HG03558 (cell line): ENCODE results near the gene EPB41L2.

ENCODE experiments used
- ATAC-seq: cut with Tn5 transposase; IDR thresholded peaks from one replicate; pipeline ENCODE4 v1.9.1; 2021; ENCODE audit warnings: moderate number of reproducible peaks; ENCODE audit not compliant: unreplicated experiment; ENCODE audit errors: extremely low read depth

Gene EPB41L2

GRCh38 chr6:130851026-130851425, 212.0 kb downstream of the EPB41L2 start:
- ATAC-seq: no peak

GRCh38 chr6:130849594-130849993, 213.5 kb downstream of the EPB41L2 start:
- no peak for ATAC-seq

- peak; percentile 63 for ATAC-seq
Measured at GRCh38 chr6:130848945-130849344, 214.1 kb downstream of the EPB41L2 start.

DNA sequence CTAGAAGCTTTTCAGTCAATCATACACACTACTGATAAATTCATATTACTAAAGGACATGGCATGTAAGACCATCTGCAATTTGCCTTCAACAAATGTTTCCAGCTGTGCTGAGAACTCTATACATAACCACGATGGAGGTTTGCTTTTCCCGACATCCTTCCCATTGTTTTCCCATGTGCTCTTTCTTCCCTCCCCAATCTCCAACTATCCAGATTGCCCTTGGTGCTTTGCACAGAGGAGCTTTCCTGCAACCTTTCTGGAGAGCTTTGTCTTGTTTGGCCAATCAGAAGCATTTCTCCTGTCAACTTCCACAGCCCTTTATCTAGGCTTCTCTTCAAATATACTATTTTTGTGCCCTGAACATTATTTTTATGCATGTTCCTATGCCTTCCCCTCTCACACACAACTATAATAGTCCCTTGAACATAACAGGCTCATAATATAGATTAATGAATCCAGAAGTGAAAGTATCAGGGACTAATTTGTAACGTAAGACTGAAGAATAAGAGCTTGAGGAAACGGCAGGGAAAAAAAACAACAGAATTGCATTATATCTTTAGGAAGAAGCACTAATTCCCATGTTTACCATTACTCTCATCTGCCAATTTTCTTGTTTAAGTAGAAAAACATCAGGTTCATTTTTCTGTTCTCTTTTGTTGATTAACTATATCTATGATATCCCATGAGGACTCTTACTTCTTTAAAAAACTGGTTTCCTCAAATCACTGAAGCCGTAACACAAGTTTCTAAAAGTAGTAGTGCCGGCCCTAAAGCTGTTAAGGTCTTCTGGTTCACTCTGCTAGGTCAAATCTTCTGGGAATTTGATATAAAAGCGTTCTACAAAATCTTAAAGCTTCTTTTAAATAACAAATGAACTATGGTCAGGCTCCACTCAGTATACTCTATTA, 215.8 kb downstream of the EPB41L2 start:
- no peak for ATAC-seq

- ATAC-seq: no peak
Measured at GRCh38 chr6:130846501-130846900, 216.5 kb downstream of the EPB41L2 start.

GRCh38 chr6:130843575-130844320, 219.3 kb downstream of the EPB41L2 start:
- ATAC-seq: peak; percentile 55

DNA sequence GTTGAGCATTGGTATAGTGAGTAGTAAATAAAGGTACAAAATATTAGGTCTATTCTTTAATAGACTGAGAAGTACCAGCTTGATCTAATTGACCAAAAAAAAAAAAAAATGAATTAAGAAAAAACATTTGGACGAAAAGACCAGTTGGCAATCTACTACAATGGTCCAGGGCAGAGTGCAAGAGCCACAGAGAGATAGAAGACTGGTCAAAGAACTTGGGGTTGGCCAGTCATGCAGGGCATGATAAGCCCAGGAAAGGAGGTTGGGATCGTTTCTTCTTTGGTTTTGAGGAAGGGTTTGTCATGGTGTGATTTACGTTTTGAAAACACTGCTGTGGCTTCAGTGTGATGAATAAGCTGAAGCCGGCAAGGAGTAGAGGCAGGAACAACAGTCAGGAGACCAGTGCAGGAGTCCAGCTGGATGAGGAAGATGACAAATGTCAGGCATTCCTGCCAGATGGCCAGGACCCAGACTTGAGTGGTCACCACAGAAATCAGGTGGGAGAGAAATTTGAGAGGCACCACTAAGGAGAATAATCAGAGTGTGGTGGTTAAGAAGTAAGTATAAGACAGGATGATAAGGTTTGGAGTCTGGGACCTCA, 221.8 kb downstream of the EPB41L2 start:
- ATAC-seq: no peak

- no peak for ATAC-seq
Measured at GRCh38 chr6:130840050-130840449, 223.0 kb downstream of the EPB41L2 start.

DNA sequence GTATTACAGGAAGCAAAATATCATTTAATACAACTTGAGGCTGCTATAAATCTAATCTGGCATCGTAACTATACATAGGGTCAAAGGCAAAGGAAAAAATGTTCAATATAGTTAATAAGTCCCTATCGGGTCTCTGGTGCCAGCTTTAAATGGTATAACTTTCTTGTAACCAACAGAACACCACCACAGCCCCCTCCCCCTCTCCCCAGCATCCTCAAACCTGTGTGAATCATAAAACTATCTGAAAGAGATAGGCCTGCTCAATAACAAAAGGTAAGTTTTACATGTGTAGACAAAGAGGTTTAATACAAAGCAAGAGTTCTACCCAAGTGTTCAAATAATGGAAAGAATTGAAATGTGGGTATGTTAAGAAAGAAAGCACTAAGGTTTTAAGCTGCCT, 223.7 kb downstream of the EPB41L2 start:
- no peak for ATAC-seq

DNA sequence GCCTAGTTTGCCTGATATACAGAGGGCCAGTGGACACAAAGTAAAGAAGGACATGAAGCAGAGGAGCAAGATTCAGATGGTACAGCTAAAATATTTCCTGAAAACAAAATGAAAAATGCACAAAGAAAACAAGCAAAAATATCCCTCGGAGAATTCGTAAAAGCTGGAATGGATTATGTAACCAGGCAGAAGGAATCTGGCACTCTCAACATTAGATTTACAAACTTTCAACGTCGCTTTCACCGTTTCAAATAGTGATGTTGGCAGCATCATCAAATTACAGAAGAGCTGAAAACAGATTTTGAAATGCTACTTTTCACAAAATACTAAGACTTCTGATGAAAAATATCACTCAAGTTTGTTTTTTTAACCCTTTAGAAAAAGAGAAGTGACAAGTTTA, 224.1 kb downstream of the EPB41L2 start:
- no peak for ATAC-seq

GRCh38 chr6:130838250-130838860, 224.7 kb downstream of the EPB41L2 start:
- ATAC-seq: no peak

DNA sequence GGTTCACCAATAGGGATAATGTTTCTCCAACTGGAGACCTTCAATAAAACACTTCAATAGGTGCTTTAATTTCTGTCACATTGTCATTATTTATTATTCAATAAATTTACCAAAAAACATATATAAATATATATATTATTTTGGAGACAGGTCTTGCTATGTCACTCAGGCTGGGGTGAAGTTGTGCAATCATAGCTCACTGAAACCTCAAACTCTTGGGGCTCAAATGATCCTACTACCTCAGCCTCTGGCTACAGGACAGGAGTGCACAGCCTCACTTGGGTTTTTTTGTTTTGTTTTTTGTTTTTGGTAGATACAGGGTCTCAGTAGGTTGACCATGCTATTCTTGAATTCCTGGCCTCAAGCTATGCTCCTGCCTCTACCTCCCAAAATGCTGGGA, 226.0 kb downstream of the EPB41L2 start:
- no peak for ATAC-seq

- no peak for ATAC-seq
Measured at GRCh38 chr6:130836055-130836640, 226.9 kb downstream of the EPB41L2 start.

- ATAC-seq: no peak
Measured at GRCh38 chr6:130834482-130835251, 228.4 kb downstream of the EPB41L2 start.

DNA sequence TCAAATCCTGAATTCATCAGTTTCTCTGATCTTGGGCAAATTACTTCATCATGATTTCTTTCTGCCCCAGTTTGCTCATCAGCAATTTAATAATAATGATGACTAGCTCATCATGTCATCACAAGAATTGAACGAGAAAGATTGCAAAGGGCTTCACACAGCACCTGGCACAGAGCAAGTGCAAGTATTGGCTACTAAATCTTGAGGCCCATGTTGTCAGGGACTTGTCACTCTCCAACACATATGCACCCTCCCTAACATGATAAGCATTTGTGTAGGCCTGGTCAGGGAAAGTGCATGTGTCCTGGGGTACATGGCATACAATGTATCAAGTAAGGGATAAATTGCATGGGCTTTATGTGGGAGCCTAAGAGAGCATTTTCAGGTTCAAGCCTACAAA, 229.5 kb downstream of the EPB41L2 start:
- no peak for ATAC-seq

- ATAC-seq: no peak
Measured at GRCh38 chr6:130831607-130832006, 231.4 kb downstream of the EPB41L2 start.

- no peak for ATAC-seq
Measured at GRCh38 chr6:130829333-130829910, 233.6 kb downstream of the EPB41L2 start.

DNA sequence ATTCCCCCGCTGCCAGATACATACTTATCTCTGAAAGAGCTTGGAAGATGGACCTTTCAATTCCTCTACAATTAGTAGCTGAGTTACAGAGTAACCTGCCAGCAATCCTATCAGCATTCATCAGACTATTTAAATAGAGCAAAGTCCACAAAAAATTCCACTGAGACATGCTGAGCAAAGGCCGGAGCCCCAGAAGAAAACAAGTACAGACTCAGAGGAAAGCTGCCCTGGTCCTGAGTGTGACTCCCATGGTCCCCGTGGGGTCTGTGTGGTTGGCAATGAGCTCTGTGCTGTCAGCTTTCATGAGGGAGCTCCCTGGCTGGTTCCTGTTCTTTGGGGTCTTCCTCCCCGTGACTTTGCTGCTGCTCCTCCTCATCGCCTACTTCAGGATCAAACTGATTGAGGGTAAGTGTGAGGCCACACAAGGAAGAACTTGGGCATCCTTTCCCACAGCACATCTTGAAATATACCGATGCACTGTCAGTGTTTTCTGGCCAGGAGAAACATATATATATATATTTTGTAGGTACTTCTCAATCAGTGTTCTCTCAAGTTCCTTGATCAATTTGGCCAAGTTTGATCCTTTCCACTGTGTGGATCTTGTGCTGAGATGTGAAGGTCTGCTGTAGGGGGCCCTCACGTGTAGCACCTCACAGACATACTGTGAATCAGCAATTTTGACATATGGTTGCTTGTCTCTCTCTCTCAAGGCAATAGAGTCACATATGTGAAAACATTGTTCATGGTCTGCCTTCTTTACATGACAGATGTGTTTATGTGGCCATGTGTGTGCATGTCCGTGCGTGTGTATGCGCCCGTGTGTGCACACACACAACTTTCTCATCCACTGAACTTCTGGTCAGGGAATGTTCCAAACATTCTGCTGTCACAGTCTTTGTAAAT, 235.5 kb downstream of the EPB41L2 start, which contains the start of gene SMLR1:
TSS of gene SMLR1 (plus strand) at position 160 of the 903 bp plus-strand sequence. CDS start at position 168, 8 bp downstream.
- ATAC-seq: no peak
